WERI-Rb-1 (cell line): ENCODE results near the gene GPRIN3.

Experiments used
- DNase-seq: peaks from one replicate; pipeline ENCODE4 v3.0.0-alpha.2; 2020
- H3K27ac ChIP-seq: fragments of 250-450 bp; sonication (Bioruptor Pico); 2 replicates; pipeline ENCODE4 v1.5.1; 2020; ENCODE audit warnings: mild to moderate bottlenecking, moderate library complexity
- H3K27me3 ChIP-seq: fragments of 250-450 bp; sonication (Bioruptor Pico); 2 replicates; pipeline ENCODE4 v1.5.1; 2021; ENCODE audit warnings: mild to moderate bottlenecking, low read depth, moderate library complexity; ENCODE audit not compliant: insufficient read depth, severe bottlenecking
- H3K36me3 ChIP-seq: fragments of 250-450 bp; sonication (Bioruptor Pico); 2 replicates; pipeline ENCODE4 v1.5.1; 2020; ENCODE audit warnings: mild to moderate bottlenecking, moderate library complexity
- H3K4me3 ChIP-seq: 2 replicates; pipeline ENCODE4 v1.5.1; 2011; ENCODE audit warnings: low read depth, mild to moderate bottlenecking, control low read depth, low read length
- H3K9me3 ChIP-seq: fragments of 250-450 bp; sonication (Bioruptor Pico); 2 replicates; pipeline ENCODE4 v1.5.1; 2021; ENCODE audit warnings: mild to moderate bottlenecking, moderate library complexity; ENCODE audit not compliant: severe bottlenecking
- CTCF ChIP-seq: IDR thresholded peaks from 2 replicates; pipeline ENCODE4 v1.5.1; 2011; ENCODE audit warnings: low read depth, mild to moderate bottlenecking, control low read depth, inconsistent platforms, low read length

The GPRIN3 gene

GRCh38 chr4:89253935-89254334 is 53.7 kb downstream of the GPRIN3 start:
- no peak for DNase-seq
- peaks cover 14% of the 10 kb centered on the region for H3K36me3 ChIP-seq
- no peaks in the 10 kb centered on the region for H3K27me3 ChIP-seq
- TF ChIP-seq CTCF = no peak
- no peaks in the 10 kb centered on the region for H3K9me3 ChIP-seq
- no peak overlapping the region for H3K27ac ChIP-seq
- no peak overlapping the region for H3K4me3 ChIP-seq

GRCh38 chr4:89253311-89253710 is 54.3 kb downstream of the GPRIN3 start:
- H3K36me3 ChIP-seq = peaks cover 21% of the 10 kb centered on the region
- no peak for DNase-seq
- no peak overlapping the region for H3K4me3 ChIP-seq
- H3K9me3 ChIP-seq = no peaks in the 10 kb centered on the region
- H3K27me3 ChIP-seq = no peaks in the 10 kb centered on the region
- no peak overlapping the region for H3K27ac ChIP-seq
- TF ChIP-seq CTCF = no peak

GRCh38 chr4:89251396-89251795 is 56.2 kb downstream of the GPRIN3 start:
- Histone ChIP-seq H3K4me3 (no peak overlapping the region), H3K9me3 (no peaks in the 10 kb centered on the region), H3K27me3 (no peaks in the 10 kb centered on the region), H3K27ac (no peak overlapping the region), H3K36me3 (peaks cover 38% of the 10 kb centered on the region)
- no peak for DNase-seq
- no peak for TF ChIP-seq CTCF

- H3K27me3 ChIP-seq = no peaks in the 10 kb centered on the region
- no peak overlapping the region for H3K4me3 ChIP-seq
- peaks cover 40% of the 10 kb centered on the region for H3K36me3 ChIP-seq
- no peak for TF ChIP-seq CTCF
- no peak overlapping the region for H3K27ac ChIP-seq
- no peaks in the 10 kb centered on the region for H3K9me3 ChIP-seq
- DNase-seq = peak; percentile 37
Measured at GRCh38 chr4:89249716-89250361, 57.8 kb downstream of the GPRIN3 start.

- Histone ChIP-seq H3K4me3 (no peak overlapping the region), H3K27me3 (no peaks in the 10 kb centered on the region), H3K9me3 (no peaks in the 10 kb centered on the region), H3K36me3 (peaks cover 37% of the 10 kb centered on the region), H3K27ac (no peak overlapping the region)
- no peak for DNase-seq
- 0 out of 2 replicates have a peak, but pooled peaks have one; percentile 1 for TF ChIP-seq CTCF
Measured at GRCh38 chr4:89249313-89249712, 58.3 kb downstream of the GPRIN3 start.

GRCh38 chr4:89248879-89249281 is 58.7 kb downstream of the GPRIN3 start:
- no peak for DNase-seq
- Histone ChIP-seq H3K27me3 (no peaks in the 10 kb centered on the region), H3K4me3 (no peak overlapping the region), H3K9me3 (no peaks in the 10 kb centered on the region), H3K36me3 (peaks cover 36% of the 10 kb centered on the region), H3K27ac (peak overlapping the region; percentile 30)
- no peak for TF ChIP-seq CTCF
